NCI-H2171 (cell line): ENCODE data around the gene MAD1L1.
A peak's percentile ranks its signal among the peaks of the same experiment; 100 is the strongest.

Experiments
- DNase-seq: peaks from one replicate; lab custom pipeline; 2025; lab: John Stamatoyannopoulos, UW

MAD1L1 gene

DNA sequence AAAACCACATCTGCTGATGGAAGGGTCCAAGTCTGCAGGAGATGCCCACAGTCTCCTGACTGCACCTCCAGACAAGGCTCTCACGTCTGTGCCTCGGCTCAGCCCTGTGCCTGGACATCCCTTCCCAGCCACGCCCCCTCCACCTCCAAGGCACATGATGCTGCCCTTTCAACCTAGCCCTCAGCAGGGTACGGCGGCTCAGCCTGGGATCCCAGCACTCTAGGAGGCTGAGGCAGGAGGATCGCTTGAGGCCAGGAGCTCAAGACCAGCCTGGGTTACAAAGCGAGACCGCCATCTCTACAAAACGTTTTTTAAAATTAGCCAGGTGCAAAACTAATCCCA lies 14.3 kb downstream of the MAD1L1 start:
- DNase-seq, result no peak

DNA sequence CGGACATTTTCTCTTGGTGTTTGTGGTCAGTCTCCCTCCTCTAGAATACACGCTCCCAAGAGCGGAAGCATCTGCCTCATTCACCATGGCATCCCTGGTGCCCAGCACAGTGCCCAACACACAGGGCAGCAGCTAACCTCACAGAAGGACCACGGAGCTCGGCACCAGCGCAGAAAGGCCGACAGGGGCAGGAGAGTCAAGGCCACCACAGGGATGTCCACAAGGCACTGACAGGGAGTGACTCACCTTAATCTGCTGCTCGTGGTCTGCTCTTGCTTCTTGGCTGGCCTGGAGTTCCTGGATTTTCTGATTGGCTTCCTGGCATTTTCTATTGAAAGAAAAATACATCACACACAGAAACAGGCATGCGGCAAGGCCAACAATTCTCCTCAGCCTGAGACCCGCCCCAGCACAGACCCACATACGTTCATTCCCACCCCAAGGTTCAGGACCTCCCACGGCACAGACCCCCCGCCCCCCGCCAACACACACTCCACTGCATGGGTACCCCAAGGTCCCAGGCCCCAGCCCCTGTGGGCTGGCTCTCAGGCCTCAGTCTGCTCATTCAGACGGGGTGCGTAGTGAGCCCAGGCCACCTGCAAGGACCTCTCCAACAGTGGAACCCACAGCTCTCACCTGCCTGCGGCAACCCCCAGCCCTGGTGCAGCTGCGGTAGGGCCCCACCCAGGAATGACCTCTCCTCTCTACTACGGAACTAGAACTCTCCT lies 14.9 kb downstream of the MAD1L1 start:
- DNase-seq, result no peak

DNA sequence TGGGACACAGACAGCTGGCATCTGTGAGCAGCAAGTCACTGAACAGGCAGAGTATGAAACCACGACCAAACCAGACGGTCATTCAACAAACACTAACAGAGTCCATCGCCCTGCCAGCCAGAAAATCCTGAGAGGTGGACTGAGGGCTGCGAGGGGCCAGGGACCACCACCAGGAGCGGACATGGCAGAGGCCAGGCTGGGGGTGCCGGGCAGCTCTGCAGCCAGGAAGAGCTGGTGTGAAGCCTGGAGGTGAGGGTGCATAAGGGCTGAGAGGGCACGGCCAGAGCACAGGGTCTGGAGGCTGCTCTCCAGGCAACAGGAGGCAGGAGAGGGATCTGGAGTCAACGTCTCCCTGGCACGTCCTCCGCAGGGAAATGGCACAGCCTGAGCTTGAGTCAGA lies 15.5 kb downstream of the MAD1L1 start:
- DNase-seq, result no peak

DNA sequence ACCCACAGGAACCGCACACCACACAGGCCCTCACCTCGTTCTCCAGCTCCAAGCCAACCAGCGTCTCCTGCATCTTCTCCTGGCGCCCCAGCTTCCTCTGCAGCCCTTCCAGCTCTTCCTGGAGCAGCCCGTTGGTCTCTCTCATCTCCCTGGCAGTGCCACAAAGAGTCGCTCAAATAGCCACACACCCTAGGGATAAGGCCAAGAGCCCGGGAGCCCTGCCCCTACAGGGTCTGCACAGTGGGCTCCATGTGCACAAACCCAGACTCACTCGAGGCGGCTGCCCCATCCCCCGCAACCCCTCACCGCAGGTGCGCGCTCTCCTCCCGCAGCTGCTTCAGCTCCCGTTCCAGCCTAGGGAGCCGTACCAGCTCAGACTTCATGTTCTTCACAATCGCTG lies 16.9 kb downstream of the MAD1L1 start:
- no peak for DNase-seq

DNA sequence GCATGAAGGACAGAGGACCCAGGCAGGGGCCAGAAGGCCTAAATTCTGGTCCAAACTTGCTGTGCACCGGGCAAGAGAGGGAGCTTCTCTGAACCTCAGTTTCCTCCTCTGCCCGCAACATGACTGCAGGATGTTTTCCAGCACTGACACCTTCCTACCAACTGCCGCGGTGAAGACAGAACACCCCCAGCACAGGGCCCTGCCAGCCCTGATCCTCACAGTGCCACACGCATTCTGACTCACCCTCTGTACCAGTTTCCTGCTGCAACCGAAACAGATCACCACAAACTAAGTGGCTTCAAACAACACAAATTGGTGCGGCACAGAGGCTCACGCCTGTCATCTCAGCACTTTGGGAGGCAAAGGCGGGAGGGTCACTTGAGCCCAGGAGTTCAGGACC lies 18.1 kb downstream of the MAD1L1 start:
- DNase-seq, result no peak

DNA sequence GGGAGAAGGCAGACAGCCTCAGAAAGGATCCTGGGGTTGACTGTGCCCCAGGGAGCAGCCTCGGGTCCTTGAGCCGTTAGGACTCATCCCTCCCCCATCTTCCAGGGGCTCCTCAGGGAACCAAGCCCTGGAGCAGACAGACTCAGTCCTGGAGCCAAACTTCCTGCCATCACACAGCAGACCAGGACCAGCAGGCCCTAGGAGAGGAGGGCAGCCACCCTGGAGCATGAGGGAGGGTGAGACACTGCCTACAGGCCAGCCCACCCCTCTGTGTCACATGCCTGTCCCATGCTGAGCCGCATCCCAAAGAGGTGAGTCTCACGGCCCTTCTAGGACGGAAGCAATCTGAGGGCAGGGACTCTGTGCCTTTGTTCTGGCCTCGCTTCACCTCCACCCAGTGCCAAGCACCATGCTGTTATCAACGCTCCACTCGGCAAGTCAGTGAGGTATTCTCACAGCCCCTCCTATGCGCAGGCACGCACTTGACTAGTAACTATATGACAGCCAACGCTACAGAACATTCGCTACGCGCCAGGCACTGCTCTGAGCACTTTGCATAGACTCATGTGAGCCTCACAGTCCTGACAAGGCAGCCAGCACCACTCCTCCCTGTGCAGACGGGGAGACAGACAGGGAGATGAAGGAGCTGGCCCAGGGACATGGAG lies 19.1 kb downstream of the MAD1L1 start:
- no peak for DNase-seq

DNA sequence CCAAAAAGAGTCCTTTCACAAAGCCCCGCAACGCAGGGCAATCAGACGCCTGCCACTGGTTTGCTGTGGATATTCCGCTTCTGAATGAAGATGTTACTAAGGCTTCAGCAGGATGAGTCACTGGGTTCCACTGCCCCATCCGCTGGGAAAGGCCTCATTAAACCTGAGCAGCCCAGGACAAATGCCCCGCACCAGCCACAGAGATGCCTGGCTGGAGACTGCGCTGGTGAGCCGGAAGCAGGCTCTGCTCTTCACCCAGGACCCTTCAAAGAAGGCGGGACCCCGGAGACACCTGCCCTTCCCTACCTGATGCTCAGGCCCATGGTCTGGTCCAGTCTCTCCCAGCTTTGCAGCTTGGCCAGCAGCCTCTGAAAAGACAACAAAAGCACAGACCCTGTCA lies 19.8 kb downstream of the MAD1L1 start:
- no peak for DNase-seq

DNA sequence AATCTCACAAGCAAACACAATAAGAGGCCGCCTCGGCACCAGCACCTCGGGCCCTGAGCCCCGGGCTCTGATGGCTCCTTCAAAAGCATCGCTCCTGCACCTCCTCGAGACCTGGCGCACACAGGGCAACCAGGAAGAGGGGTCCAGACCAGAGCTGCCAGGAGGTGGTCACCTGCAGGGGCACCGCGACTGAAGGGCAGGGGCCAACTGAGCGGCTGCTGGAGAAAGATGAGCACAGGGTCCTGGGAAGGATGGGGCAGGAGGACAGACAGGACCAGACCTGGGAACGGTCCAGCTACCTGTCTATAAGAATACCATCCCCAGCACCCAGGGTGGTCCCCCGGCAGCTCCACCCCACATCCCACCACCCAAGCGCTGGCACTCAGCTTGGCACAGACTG lies 20.8 kb downstream of the MAD1L1 start:
- DNase-seq, result no peak

DNA sequence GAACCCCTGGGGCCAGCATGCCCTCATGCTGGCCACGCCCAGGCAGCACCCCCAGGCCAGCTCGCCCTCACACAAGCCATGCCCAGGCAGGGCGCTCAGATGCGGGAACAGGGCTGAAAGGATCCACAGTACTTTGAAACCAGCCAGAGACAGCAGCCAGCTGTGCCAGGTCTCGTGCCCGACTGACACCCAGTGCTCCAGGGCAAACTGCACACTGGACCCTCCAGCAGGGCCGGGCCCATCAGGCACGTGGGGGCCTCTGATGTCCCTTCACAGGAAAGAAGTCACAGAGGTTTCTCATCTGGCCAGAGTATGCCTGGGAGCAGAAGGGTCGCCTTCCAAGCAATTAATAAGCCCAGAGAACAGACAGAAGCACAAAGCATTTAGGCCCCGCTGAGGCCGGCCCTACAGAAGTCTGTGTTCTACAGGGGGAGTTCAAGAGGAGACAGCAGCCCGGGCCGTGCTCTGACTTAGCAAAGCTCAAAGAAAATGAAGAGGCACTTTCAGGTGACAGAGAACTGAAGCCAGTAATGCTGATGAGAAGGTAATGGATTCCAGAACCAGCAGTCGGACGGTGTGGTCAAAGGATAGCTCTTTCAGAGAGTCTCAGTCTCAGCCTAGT lies 21.4 kb downstream of the MAD1L1 start:
- DNase-seq, result no peak

DNA sequence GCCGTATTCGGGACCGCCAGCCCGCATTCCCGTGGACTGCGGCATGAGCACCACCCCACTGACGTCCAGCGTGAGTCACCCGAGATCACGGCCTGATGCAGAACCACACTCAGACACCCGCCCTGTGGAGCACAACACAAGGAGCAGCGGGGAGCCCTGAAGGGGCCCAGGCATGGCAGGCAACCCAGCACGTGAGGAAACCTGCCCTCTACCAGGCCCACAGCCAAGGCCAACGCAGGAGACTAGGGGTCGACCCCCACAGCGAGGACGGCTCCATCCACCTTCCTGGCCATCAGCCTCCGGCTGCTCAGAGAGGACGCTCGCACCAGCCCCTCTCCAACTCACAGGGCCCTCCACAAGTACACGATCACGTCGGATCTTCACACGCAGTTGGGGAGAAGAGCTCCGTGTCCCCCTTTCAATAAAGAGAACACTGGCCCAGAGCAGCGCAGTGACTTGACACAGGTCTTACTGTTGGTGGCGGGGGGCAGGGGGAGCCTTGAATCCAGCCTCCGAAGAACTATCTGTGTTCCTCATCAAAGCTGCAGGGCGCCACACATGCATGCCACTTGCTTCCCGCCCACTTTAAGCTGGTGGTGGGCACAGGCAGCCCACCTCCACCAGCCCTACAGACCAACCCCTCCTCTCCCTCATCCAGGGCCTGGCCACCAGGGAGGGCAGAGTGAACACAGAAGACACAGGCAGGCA lies 22.0 kb downstream of the MAD1L1 start:
- DNase-seq, result no peak

DNA sequence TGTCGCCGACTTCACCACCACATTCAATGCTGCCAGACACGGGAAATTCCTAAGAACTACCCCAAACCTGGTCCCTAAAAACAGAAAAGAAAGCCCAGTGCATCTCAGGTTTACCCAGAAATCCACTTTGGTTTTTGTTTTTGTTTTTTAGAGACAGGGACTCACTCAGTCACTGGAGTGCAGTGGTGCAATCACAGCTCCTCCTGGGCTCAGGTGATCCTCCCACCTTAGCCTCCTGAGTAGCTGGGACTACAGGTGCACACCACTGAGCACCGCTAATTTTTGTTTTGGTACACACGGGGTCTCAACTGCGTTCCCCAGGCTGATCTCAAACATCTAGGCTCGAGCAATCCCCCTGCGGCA lies 22.8 kb downstream of the MAD1L1 start:
- no peak for DNase-seq

DNA sequence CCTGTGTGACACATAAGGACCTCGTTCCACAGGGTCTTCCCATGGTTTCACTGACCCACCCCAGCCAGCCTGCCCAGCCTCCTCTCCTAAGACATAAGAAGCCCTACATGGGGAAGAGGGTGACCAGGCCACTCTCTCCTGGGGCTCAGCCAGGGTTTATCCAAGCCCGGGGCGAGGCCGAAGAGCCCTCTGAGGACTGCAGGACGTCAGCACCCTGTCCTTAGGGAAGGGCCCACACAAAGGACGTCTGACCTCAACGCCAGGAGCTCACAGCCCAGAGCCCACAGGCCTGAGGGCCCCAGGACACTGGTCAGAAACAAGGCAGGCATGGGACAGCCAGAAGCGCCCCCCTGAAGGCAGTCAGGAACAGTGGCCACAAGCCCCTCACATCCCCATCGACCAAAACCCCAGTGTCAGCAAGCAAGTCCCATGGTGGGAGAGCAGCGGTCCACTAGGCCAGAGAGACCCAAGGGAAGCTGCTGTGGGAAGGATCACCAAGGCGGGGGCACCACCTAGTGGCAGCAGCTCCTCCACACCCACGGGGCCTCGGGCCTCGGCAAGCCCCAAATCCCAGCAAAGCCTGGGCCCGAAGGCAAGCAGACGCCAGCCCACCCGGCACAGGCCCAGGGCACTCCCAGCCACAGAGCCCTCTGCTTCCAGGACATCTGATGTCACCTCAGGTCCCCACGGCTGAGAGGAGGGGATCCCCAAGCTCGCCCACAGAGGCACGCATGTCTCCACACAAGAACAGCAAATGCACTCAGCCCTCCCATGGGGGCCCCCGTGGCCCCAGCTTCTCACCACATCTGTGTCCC lies 23.4 kb downstream of the MAD1L1 start:
- peak; percentile 18 for DNase-seq

DNA sequence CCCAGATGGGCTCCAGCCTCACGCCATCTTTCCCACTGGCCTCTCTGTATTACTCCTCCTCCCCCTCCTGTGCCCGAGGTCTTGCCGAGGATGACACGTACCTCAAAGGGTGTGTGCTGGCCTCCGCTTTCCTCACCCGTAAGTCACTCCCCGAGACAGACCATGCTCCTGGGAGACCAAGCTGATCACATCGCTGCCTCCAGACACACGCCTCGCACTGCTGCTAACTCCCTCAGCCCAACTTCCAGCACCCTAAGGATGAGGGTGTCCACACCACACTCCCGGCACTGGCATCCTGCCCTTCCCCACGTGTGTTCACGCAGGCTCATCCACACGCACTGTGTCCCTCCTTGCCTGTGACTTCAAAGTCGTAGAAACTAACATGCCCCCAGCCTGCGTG lies 24.0 kb downstream of the MAD1L1 start:
- no peak for DNase-seq

DNA sequence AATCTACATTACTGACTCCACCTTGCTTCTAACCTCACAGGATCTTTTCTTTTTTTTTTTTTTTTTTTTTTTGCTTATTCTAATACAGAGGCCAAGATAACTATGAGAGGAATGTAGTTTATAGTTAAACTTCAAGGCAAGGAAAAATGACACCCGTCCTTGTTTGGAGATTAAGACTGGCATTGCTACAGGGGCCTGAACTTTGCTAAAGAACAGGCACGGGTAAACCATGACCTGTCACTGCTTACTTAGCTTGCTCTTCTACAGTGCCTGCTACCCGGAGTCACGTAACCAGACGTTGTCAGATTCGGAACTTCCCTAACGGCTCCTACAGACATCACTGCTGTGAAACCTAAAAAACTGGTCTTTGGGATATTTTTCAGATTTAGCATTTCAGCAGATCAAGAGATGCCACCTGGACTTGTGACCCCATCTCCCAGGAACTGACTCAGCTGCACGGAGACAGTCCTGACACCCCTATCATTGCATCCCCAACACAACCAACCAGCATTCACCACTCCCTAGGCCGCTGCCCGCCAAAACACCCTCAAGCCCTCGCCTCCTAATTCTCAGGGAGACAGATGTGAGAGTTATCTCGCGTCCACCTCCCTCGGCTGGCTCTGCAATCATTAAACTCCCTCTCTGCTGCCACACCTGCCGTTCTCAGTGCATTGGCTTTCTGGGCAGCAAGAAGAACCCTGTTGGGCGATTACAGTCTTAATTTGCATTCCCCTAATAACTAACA lies 27.5 kb downstream of the MAD1L1 start:
- no peak for DNase-seq

DNA sequence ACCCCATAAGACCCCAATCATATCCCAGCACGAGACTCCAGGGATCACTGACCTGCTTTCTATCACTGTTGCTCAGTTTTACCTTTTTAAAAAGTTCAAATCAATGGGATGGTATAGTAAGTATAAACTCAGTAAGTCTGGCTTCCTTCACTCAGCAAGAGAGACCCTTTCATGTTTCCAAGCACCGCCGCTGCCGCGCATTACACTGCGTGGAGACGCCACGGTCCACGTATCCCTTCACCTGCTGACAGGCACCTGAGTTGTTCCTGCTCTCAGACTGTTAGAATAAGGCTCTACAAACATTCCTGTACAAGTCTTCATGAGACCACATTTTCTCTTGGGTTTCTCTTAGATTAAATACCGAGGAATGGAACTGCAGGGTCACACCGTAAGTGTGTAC lies 28.3 kb downstream of the MAD1L1 start:
- DNase-seq, result no peak

DNA sequence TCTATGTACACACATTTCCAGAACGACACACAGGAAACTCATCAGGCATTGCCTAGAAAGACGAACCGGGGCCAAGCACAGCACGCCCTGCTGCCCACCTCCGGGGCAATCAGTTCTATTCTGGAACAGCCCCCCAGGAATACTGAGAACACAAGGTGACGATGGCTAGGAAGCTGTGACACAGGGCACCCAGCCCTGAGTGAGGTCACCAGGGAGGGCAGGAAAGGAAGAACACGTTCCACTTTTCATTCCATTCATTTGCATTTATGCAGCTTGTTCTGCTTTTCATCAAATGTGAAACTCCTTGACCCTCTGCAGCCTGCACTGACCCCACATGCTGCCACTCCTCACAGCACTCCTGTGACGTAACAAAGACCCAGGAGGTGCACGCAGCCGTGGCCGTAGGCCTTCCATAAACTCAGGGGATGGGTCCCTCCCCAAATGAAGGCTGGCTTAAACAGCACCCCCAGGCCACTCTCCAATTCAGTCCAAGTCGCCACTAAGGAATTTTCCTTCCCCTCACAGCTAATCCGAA lies 28.9 kb downstream of the MAD1L1 start:
- no peak for DNase-seq

DNA sequence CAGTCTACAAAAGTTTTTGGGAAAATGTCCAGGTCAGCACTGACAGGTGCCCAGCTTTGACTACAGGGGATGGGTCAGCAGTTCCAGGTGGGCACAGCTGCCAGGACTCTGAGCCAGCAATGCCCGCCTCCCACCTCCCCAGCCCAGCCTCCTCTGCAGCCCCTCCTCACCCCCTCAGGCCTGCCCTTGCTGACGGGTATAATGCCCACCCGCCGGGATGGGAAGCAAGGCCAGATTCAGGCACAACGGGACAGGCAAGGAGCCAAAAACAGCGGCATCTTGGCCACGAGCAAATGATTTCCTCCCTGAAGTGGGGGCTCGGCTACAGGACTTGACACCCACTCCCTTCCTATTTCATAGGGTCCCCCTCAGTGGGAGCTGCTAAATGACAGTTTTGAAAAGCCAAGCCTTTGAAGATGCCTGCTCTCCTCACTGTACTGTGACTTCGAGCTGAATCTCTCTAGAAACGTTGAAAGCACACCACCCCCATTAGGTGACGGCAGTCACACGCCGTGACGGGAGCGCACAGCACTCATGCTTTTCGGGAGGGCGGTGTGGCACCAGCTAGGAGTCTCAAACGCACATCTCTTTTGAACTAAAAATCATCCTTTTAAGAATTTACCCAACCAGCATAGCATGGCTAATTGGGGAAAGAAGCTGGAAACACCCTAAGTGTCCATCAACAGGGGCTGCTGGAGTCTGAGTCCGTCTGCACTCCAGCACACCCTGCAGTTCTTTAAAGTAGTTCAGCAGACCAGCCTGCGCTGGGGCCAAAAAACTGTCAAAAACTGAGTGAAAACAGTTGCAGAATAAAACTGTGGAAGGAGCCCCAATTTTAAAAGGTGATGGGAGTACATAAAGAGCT lies 29.6 kb downstream of the MAD1L1 start:
- DNase-seq, result no peak

DNA sequence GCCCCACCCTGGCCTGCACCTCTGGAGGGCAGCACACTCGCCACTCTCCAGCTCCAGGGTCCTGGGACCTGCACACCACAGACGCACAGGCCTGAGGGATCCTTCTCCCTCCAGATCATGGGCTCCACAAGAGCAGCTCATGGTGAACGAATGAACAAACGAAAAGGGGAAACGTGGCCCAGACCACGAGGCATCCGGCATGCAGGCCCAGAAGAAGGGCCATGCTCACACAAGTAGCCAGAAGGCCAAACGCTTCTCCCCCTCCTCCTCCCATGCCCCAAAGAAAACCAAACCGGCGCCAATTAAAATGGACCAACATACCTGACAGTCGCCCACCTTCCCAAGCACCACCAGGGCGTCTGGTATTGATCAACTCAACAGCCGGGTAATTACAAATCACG lies 30.4 kb downstream of the MAD1L1 start:
- no peak for DNase-seq

DNA sequence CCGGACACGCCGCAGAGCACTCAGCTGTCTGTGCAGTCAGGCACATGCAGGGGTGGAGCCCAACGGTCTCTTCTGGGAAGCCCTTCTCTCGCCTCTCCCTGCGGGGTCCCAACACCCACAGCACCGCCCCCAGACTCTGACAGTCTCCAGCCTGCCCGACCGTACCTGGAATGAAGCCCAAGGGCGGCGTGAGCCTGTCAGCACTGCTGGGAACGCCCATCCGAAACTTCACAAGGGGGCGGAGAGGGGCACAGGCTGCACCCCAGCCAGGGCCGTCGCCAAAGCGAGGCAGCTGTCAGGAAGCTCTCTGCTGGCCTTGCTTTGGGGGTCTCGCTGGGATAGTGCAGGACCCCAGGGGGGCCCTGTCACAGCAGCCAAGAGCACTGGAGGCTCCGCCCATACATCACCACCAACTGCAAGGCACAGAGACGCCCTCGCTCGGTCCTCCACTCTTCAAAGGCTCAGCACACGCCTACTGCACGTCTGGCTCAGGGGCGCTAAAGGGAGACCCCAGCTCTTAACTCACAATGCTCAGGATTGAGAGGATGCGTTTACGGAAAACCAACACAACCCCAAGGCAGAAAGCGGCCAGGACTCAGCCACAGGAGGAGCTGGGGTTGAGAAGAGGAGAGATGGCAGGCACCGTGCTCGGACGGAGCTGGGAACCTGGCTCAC lies 30.9 kb downstream of the MAD1L1 start:
- DNase-seq, result no peak

DNA sequence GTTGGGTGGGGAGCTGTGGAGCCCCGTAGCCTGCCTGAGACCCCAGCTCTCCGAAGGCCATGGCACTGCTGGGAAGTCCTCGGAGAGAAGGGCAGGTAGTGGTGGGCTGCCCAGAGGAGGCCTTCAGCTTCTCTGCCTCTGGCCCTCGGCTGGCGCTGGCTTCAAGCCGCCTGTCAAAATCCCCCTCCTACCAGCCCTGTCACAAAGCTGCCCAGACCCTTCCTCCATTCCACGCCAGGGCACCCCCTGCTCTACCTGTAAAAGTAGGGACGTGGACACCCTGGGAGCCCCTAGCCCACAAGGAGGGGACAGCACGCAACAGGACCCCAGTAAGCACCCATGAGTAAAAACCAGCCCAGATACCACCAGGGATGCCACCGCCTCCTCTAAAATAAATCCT lies 31.6 kb downstream of the MAD1L1 start:
- DNase-seq, result no peak
